H1 (cell line): ENCODE data around the gene TBC1D4. TPM values are rescaled to one million over a fixed set of nuclear protein-coding genes. Genes with fewer than 3 reads are reported as not detected.

Experiments
- ASH2L ChIP-seq: fragments of 200-600, 300-600 bp; sonication (generic); IDR thresholded peaks from one replicate; pipeline ENCODE4 v1.7.1; 2017; ENCODE audit warnings: low read length
- CHD2 ChIP-seq: IDR thresholded peaks from 2 replicates; pipeline ENCODE4 v1.6.1; 2012; ENCODE audit warnings: low read length, improper control_type of control experiment
- CHD7 ChIP-seq: fragments of 300-600 bp; sonication (generic); IDR thresholded peaks from 2 replicates; pipeline ENCODE4 v1.7.1; 2012; ENCODE audit warnings: low read length, moderate library complexity, mild to moderate bottlenecking, inconsistent platforms; ENCODE audit not compliant: insufficient replicate concordance
- CTBP2 ChIP-seq: IDR thresholded peaks from 2 replicates; pipeline ENCODE4 v1.7.0; 2011; ENCODE audit warnings: borderline replicate concordance, mild to moderate bottlenecking, moderate library complexity, mixed read lengths, low read length; ENCODE audit not compliant: insufficient read depth, insufficient read length
- E2F6 ChIP-seq: IDR thresholded peaks from 2 replicates; pipeline ENCODE4 v1.6.1; 2012; ENCODE audit warnings: inconsistent platforms
- EP300 ChIP-seq, 2 experiments: IDR thresholded peaks; 1 replicate in 1 of 2; 2 replicates in 1 of 2; pipeline ENCODE4 v1.6.1; 2011 to 2012; ENCODE audit warnings: low read depth in 2 of 2, low read length in 2 of 2, mild to moderate bottlenecking in 2 of 2, borderline replicate concordance in 1 of 2, inconsistent platforms in 1 of 2, moderate library complexity in 1 of 2
- HDAC2 ChIP-seq, 2 experiments: fragments of 300-600 bp in 1 of 2; sonication (generic) in 1 of 2; IDR thresholded peaks; 2 replicates each; pipeline ENCODE4 v1.6.1; 2011 to 2012; ENCODE audit warnings: low read depth in 2 of 2, low read length in 2 of 2, mild to moderate bottlenecking in 2 of 2, moderate library complexity in 2 of 2, borderline replicate concordance in 1 of 2, inconsistent platforms in 1 of 2
- RNF2 ChIP-seq: fragments of 200-900, 300-1000 bp; sonication (generic); IDR thresholded peaks from 2 replicates; pipeline ENCODE4 v1.7.1; 2016; ENCODE audit warnings: borderline replicate concordance, low read depth, mild to moderate bottlenecking, antibody characterized with exemption, low read length; ENCODE audit not compliant: poor library complexity, severe bottlenecking; ENCODE audit errors: missing control alignments
- RXRA ChIP-seq: IDR thresholded peaks from 2 replicates; pipeline ENCODE4 v1.6.1; 2011; ENCODE audit warnings: low read depth, mild to moderate bottlenecking, low read length, moderate library complexity; ENCODE audit not compliant: insufficient read depth
- TEAD4 ChIP-seq: IDR thresholded peaks from 2 replicates; pipeline ENCODE4 v1.6.1; 2012; ENCODE audit warnings: low read depth, low read length, inconsistent platforms, mixed read lengths
- polyA plus RNA-seq, 7 experiments: library from polyadenylated mRNA; depleted of rRNA in 3 of 7; stranded (reverse) in 5 of 7; unstranded in 2 of 7; fragments of >200 nt in 5 of 7; fragments of 200-250 nt in 2 of 7; gene quantifications; 1 replicate in 5 of 7; 2 replicates in 1 of 7; 4 replicates in 1 of 7; pipeline versions ENCODE4 v1.2.1 to v1.2.3, GENCODE V29; 2011 to 2013; ENCODE audit warnings: missing spikeins in 2 of 7, mixed read lengths in 2 of 7
- total RNA-seq: library from RNA; stranded (reverse); fragmentation: NEBNext Ultra II Directional; extraction: Animal tissue kit (Norgen Biotek cat#: 25700); gene quantifications from 2 replicates; pipeline ENCODE4 v1.2.1, GENCODE V29; 2021

The TBC1D4 gene
- total and polyA plus RNA-seq, 2 of the 8 experiments (the other 6 are each of a cell fraction or from before 2014, with no cell fraction given) = 16.7 to 39.0 TPM

- TF ChIP-seq CHD7 (no peak), ASH2L (no peak), RXRA (no peak), TEAD4 (no peak), E2F6 (no peak), CTBP2 (no peak), CHD2 (no peak), EP300 (IDR thresholded peaks at IDR 0.05; ENCODE audit: borderline replicate concordance in 1 of 2, low read depth in 2 of 2, low read length in 2 of 2) (no peak), HDAC2 (IDR thresholded peaks at IDR 0.05; ENCODE audit: borderline replicate concordance in 1 of 2, low read depth in 2 of 2, low read length in 2 of 2) (no peak), RNF2 (no peak)
Observed at GRCh38 chr13:75493156-75493555, 11.2 kb upstream of the TBC1D4 start (continued).
